ENCODE data around the gene TIGIT.
A peak's percentile ranks its signal among the peaks of the same experiment; 100 is the strongest.

Gene TIGIT

DNA sequence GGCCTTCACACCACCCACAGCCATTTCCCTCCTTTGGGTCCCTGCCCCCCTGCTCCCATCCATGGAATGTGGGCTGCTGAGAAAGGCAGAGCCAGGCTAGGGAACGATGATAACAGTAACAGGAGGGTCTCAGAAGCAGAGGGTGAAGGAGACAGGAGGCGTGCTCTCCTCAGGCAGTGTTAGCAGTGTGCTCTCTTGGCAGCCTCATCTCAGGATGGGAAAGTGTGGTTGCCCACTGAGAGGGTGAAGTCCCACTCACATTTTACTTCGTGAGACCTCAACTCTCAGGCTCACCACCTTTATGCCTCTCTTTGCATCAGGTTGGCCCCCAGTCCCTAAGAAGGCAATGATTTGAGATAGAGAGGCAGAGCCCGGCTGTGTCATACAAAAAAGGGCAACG, 24.5 kb downstream of the TIGIT start:
- Histone ChIP-seq H3K9me3 (ENCODE audit: control insufficient read depth, low read length) (no peaks in the 10 kb centered on the region), H3K79me1 (replicated peaks; ENCODE audit: low read length, poor library complexity, severe bottlenecking) (peaks cover 10% of the 10 kb centered on the region), H2BK12ac (ENCODE audit: low read length in 2 of 2) (no peak overlapping the region), H2AK5ac (ENCODE audit: low read length, severe bottlenecking) (no peak overlapping the region), H3K14ac (ENCODE audit: low read length in 2 of 2) (no peak overlapping the region), H4K8ac (ENCODE audit: low read length) (no peak overlapping the region), H3K4me3 (ENCODE audit: insufficient read depth in 1 of 2, low read depth in 1 of 2, low read length in 2 of 2) (no peak overlapping the region), H3K27ac (ENCODE audit: low read length, poor library complexity, severe bottlenecking) (no peak overlapping the region), H2BK5ac (ENCODE audit: low read depth, low read length, poor library complexity, severe bottlenecking) (no peak overlapping the region), H3K23ac (ENCODE audit: low read length in 2 of 2) (no peak overlapping the region), H3K18ac (ENCODE audit: low read depth in 1 of 2, low read length in 2 of 2) (no peak overlapping the region), H3K4me1 (ENCODE audit: control insufficient read depth, insufficient read depth, low read depth, low read length) (no peaks in the 10 kb centered on the region), H4K91ac (ENCODE audit: low read length) (no peak overlapping the region), H3K27me3 (ENCODE audit: control insufficient read depth in 1 of 2, insufficient read depth in 1 of 2, low read length in 2 of 2) (no peaks in the 10 kb centered on the region), H3K9ac (ENCODE audit: low read length) (no peak overlapping the region), H2BK120ac (ENCODE audit: low read depth, low read length) (no peak overlapping the region), H2AFZ (ENCODE audit: low read depth, low read length) (no peak overlapping the region), H3K4ac (ENCODE audit: low read depth in 1 of 2, low read length in 2 of 2) (no peak overlapping the region), H3K4me2 (ENCODE audit: low read length, poor library complexity, severe bottlenecking) (no peak overlapping the region), H2BK15ac (ENCODE audit: low read depth, poor library complexity, severe bottlenecking) (no peak overlapping the region), H3K36me3 (ENCODE audit: control insufficient read depth in 1 of 2, insufficient read depth in 2 of 2, low read depth in 1 of 2, low read length in 2 of 2) (peaks cover 7 to 12% of the 10 kb centered on the region in 2 experiments)
- DNase-seq = no peak
- WGBS = 77% methylated on average over 4 of the region's 5 CpGs

DNA sequence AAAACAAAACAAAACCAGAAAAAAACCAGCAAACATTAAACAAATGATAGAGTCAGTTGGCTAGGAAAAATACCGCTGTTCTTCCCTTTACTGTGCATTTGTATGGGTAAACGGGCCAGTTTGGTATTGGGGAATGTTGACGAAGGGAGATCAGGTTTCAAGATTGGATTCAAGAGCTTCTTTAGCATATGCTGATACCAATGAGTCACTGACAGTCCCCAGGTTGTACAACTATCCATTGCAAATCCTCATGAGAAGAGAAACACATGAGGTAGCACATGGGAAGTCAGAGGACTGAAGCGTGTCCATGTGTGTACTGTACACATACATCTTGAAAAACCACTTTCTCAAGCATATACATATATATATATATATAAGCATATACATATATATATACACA, 25.6 kb downstream of the TIGIT start:
- Histone ChIP-seq H3K4me3 (ENCODE audit: insufficient read depth in 1 of 2, low read depth in 1 of 2, low read length in 2 of 2) (no peak overlapping the region), H3K27me3 (ENCODE audit: control insufficient read depth in 1 of 2, insufficient read depth in 1 of 2, low read length in 2 of 2) (no peaks in the 10 kb centered on the region), H2BK12ac (ENCODE audit: low read length in 2 of 2) (no peak overlapping the region), H3K9ac (ENCODE audit: low read length) (no peak overlapping the region), H3K18ac (ENCODE audit: low read depth in 1 of 2, low read length in 2 of 2) (no peak overlapping the region), H3K36me3 (ENCODE audit: control insufficient read depth in 1 of 2, insufficient read depth in 2 of 2, low read depth in 1 of 2, low read length in 2 of 2) (peaks cover 7 to 15% of the 10 kb centered on the region in 2 experiments), H2AFZ (ENCODE audit: low read depth, low read length) (no peak overlapping the region), H3K14ac (ENCODE audit: low read length in 2 of 2) (no peak overlapping the region), H2BK5ac (ENCODE audit: low read depth, low read length, poor library complexity, severe bottlenecking) (no peak overlapping the region), H4K8ac (ENCODE audit: low read length) (no peak overlapping the region), H3K4me1 (ENCODE audit: control insufficient read depth, insufficient read depth, low read depth, low read length) (no peaks in the 10 kb centered on the region), H2AK5ac (ENCODE audit: low read length, severe bottlenecking) (no peak overlapping the region), H4K91ac (ENCODE audit: low read length) (no peak overlapping the region), H3K23ac (ENCODE audit: low read length in 2 of 2) (no peak overlapping the region), H3K4me2 (ENCODE audit: low read length, poor library complexity, severe bottlenecking) (no peak overlapping the region), H2BK120ac (ENCODE audit: low read depth, low read length) (no peak overlapping the region), H3K79me1 (replicated peaks; ENCODE audit: low read length, poor library complexity, severe bottlenecking) (peaks cover 11% of the 10 kb centered on the region), H3K27ac (ENCODE audit: low read length, poor library complexity, severe bottlenecking) (no peak overlapping the region), H3K4ac (ENCODE audit: low read depth in 1 of 2, low read length in 2 of 2) (no peak overlapping the region), H2BK15ac (ENCODE audit: low read depth, poor library complexity, severe bottlenecking) (no peak overlapping the region), H3K9me3 (ENCODE audit: control insufficient read depth, low read length) (no peaks in the 10 kb centered on the region)
- 34% methylated on average over 3 of the region's 4 CpGs for WGBS
- peak; percentile 86 for DNase-seq

DNA sequence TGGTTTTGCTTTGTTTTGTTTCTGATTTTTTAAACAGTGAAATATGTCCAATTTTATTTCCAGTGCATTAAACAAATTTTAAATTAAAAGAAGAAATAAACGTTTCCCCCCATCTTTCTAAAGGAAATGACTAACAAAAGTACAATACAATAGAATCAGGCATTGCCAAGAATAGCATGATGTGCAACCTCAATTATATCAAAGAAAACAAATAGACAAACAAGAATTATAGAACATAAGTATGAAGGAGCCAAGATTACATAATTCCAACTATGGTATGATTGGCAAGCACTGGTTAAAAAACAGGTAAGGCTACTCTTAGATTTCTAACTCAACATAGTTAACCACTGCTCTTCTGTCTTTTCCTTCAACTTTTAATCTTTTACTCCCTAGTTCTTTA, 26.4 kb downstream of the TIGIT start:
- H3K23ac ChIP-seq (ENCODE audit: low read length in 2 of 2) = no peak overlapping the region
- H3K4me1 ChIP-seq (ENCODE audit: control insufficient read depth, insufficient read depth, low read depth, low read length) = no peaks in the 10 kb centered on the region
- no peaks in the 10 kb centered on the region for H3K27me3 ChIP-seq (ENCODE audit: control insufficient read depth in 1 of 2, insufficient read depth in 1 of 2, low read length in 2 of 2)
- no peak overlapping the region for H3K18ac ChIP-seq (ENCODE audit: low read depth in 1 of 2, low read length in 2 of 2)
- WGBS = 88% methylated on average over 1 of the region's 1 CpG
- H3K36me3 ChIP-seq (ENCODE audit: control insufficient read depth in 1 of 2, insufficient read depth in 2 of 2, low read depth in 1 of 2, low read length in 2 of 2) = peaks cover 7 to 15% of the 10 kb centered on the region in 2 experiments
- H2BK120ac ChIP-seq (ENCODE audit: low read depth, low read length) = no peak overlapping the region
- no peak overlapping the region for H3K27ac ChIP-seq (ENCODE audit: low read length, poor library complexity, severe bottlenecking)
- H3K9ac ChIP-seq (ENCODE audit: low read length) = no peak overlapping the region
- no peak overlapping the region for H2BK12ac ChIP-seq (ENCODE audit: low read length in 2 of 2)
- no peak overlapping the region for H3K14ac ChIP-seq (ENCODE audit: low read length in 2 of 2)
- H4K8ac ChIP-seq (ENCODE audit: low read length) = no peak overlapping the region
- no peak for DNase-seq
- no peak overlapping the region for H4K91ac ChIP-seq (ENCODE audit: low read length)
- no peak overlapping the region for H3K4ac ChIP-seq (ENCODE audit: low read depth in 1 of 2, low read length in 2 of 2)
- no peak overlapping the region for H3K4me3 ChIP-seq (ENCODE audit: insufficient read depth in 1 of 2, low read depth in 1 of 2, low read length in 2 of 2)
- H2AK5ac ChIP-seq (ENCODE audit: low read length, severe bottlenecking) = no peak overlapping the region
- H3K4me2 ChIP-seq (ENCODE audit: low read length, poor library complexity, severe bottlenecking) = no peak overlapping the region
- H2AFZ ChIP-seq (ENCODE audit: low read depth, low read length) = no peak overlapping the region
- no peak overlapping the region for H2BK5ac ChIP-seq (ENCODE audit: low read depth, low read length, poor library complexity, severe bottlenecking)
- peaks cover 11% of the 10 kb centered on the region for H3K79me1 ChIP-seq (replicated peaks; ENCODE audit: low read length, poor library complexity, severe bottlenecking)
- H2BK15ac ChIP-seq (ENCODE audit: low read depth, poor library complexity, severe bottlenecking) = no peak overlapping the region
- H3K9me3 ChIP-seq (ENCODE audit: control insufficient read depth, low read length) = no peaks in the 10 kb centered on the region

DNA sequence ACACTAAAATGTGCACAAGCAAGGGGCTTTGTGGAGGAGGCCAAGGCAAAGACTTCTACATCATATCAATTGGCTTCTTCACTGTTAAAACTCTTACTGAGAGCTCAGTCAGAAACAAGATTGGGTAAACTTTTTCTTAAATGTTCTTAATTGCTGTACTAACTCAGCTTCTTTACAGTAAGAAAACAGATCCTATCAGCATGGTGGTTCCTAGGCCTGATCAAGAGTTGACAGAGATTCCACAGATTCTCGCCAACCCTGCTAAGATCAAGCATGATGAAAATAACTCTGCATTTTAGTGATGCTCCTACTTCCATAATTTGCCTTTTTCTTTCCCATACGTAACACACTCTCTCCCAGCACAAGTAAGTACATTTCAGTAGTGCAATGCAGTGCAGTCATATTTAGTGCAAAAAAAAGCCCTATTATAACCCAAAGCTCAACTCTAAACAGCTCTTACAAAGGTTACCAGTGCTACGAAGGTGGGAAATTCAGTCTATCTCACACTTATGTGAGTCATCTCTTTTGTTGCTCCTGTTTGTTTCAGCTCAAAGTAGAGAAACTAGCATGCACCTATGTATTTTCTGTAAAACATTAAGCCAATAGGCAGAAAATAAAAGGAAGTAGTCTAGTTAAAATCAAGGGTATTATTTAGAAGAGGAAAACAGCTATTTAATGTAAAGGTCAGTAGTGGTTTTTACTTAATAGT, 29.9 kb downstream of the TIGIT start:
- H3K36me3 ChIP-seq (ENCODE audit: control insufficient read depth in 1 of 2, insufficient read depth in 2 of 2, low read depth in 1 of 2, low read length in 2 of 2) = peaks cover 0 to 18% of the 10 kb centered on the region in 2 experiments
- H3K4me1 ChIP-seq (ENCODE audit: control insufficient read depth, insufficient read depth, low read depth, low read length) = no peaks in the 10 kb centered on the region
- H2BK12ac ChIP-seq (ENCODE audit: low read length in 2 of 2) = no peak overlapping the region
- no peak overlapping the region for H3K18ac ChIP-seq (ENCODE audit: low read depth in 1 of 2, low read length in 2 of 2)
- H3K27me3 ChIP-seq (ENCODE audit: control insufficient read depth in 1 of 2, insufficient read depth in 1 of 2, low read length in 2 of 2) = no peaks in the 10 kb centered on the region
- no peak overlapping the region for H3K9ac ChIP-seq (ENCODE audit: low read length)
- no peaks in the 10 kb centered on the region for H3K9me3 ChIP-seq (ENCODE audit: control insufficient read depth, low read length)
- H3K4me2 ChIP-seq (ENCODE audit: low read length, poor library complexity, severe bottlenecking) = no peak overlapping the region
- no peak overlapping the region for H2AK5ac ChIP-seq (ENCODE audit: low read length, severe bottlenecking)
- no peak for DNase-seq
- no peak overlapping the region for H3K14ac ChIP-seq (ENCODE audit: low read length in 2 of 2)
- WGBS = 98% methylated on average over 2 of the region's 3 CpGs
- no peak overlapping the region for H2BK120ac ChIP-seq (ENCODE audit: low read depth, low read length)
- H2AFZ ChIP-seq (ENCODE audit: low read depth, low read length) = no peak overlapping the region
- H4K91ac ChIP-seq (ENCODE audit: low read length) = no peak overlapping the region
- no peak overlapping the region for H3K4ac ChIP-seq (ENCODE audit: low read depth in 1 of 2, low read length in 2 of 2)
- H4K8ac ChIP-seq (ENCODE audit: low read length) = no peak overlapping the region
- H3K4me3 ChIP-seq (ENCODE audit: insufficient read depth in 1 of 2, low read depth in 1 of 2, low read length in 2 of 2) = no peak overlapping the region
- H2BK5ac ChIP-seq (ENCODE audit: low read depth, low read length, poor library complexity, severe bottlenecking) = no peak overlapping the region
- no peak overlapping the region for H2BK15ac ChIP-seq (ENCODE audit: low read depth, poor library complexity, severe bottlenecking)
- peaks cover 7% of the 10 kb centered on the region for H3K79me1 ChIP-seq (replicated peaks; ENCODE audit: low read length, poor library complexity, severe bottlenecking)
- H3K23ac ChIP-seq (ENCODE audit: low read length in 2 of 2) = no peak overlapping the region
- no peak overlapping the region for H3K27ac ChIP-seq (ENCODE audit: low read length, poor library complexity, severe bottlenecking)
